AG09309 (cell line): ENCODE results near the gene FBLN1.
A peak's percentile ranks its signal among the peaks of the same experiment; 100 is the strongest.
"Not testable (repeated sequence)": the region's sequence is repeated elsewhere in the genome, so short reads cannot be mapped to it uniquely, and the experiment has no call there.

Source experiments
- DNase-seq: peaks from one replicate; pipeline ENCODE4 v3.0.0-alpha.2; 2010; ENCODE audit warnings: low read depth
- H3K4me3 ChIP-seq: 2 replicates; pipeline ENCODE4 v1.5.1; 2011; ENCODE audit warnings: mild to moderate bottlenecking, low read depth, low read length, moderate library complexity; ENCODE audit not compliant: control insufficient read depth
- TF ChIP-seq, protein P1 (sequence below): IDR thresholded peaks from 2 replicates; pipeline ENCODE4 v1.5.1; 2011; ENCODE audit warnings: mild to moderate bottlenecking, low read depth, low read length, inconsistent platforms; ENCODE audit not compliant: insufficient read depth, control insufficient read depth; ENCODE audit errors: missing control alignments

FBLN1 gene

DNA sequence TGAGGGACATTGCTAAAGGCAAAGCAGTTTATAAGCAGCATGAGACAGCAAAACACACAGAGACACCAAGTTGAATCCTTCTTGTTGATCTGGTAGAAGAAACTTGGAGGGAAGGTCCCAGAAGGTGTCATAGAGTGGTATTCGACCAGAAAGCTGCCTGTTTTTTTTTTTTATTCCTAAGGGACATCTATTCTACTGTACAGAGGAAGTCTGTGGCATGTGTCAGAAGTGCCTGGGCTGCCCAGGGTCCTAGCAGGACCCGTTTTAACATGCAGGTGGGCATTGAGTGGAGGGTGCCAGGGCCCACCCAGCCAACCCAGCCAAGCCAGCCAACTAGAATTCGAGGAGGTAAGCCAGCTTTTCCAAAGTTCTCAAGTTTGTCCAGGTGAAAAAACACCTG lies 100.9 kb downstream of the FBLN1 start:
- no peak for DNase-seq

DNA sequence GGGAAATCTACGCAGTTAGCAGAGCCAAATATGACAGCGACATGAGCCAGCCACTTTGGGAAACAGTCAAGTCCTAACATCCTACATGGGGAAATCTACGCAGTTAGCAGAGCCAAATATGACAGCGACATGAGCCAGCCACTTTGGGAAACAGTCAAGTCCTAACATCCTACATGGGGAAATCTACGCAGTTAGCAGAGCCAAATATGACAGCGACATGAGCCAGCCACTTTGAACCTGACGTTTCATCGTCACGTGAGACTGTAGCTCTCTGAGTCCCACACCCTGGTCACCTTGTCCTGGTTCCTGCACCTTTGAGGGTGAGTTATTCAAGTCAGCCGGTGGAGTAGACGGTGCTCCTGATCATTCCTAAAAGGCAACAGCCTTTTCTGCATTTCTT lies 105.4 kb downstream of the FBLN1 start:
- H3K4me3 ChIP-seq, DNase-seq: not testable (repeated sequence)

More for the DNA sequence above, 100.9 kb downstream of the FBLN1 start:
- no peak overlapping the region for H3K4me3 ChIP-seq
- TF ChIP-seq, protein P1, sequence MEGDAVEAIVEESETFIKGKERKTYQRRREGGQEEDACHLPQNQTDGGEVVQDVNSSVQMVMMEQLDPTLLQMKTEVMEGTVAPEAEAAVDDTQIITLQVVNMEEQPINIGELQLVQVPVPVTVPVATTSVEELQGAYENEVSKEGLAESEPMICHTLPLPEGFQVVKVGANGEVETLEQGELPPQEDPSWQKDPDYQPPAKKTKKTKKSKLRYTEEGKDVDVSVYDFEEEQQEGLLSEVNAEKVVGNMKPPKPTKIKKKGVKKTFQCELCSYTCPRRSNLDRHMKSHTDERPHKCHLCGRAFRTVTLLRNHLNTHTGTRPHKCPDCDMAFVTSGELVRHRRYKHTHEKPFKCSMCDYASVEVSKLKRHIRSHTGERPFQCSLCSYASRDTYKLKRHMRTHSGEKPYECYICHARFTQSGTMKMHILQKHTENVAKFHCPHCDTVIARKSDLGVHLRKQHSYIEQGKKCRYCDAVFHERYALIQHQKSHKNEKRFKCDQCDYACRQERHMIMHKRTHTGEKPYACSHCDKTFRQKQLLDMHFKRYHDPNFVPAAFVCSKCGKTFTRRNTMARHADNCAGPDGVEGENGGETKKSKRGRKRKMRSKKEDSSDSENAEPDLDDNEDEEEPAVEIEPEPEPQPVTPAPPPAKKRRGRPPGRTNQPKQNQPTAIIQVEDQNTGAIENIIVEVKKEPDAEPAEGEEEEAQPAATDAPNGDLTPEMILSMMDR: no peak

DNA sequence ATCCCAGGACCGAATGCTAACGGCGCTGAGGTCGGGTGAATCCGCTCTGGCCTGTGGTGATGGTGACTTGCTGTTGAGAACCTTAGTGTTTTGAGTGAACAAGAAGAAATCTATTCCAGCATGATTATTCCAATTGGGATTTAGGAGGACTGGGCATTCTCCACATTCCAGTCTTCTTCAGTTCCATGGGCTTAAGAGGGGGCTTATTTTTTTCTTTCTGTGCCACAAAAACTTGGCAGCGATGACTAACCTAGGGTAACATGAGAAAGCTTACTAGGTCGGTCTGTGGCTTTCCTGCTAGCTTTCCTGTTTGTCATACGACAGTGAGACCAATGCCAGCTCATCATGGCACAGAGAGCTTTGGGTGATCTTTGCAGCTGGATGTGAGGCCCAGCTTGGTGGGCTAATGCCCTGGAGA lies 106.1 kb downstream of the FBLN1 start:
- DNase-seq: peak; percentile 66
- no peak overlapping the region for H3K4me3 ChIP-seq
- TF ChIP-seq, protein P1: no peak

DNA sequence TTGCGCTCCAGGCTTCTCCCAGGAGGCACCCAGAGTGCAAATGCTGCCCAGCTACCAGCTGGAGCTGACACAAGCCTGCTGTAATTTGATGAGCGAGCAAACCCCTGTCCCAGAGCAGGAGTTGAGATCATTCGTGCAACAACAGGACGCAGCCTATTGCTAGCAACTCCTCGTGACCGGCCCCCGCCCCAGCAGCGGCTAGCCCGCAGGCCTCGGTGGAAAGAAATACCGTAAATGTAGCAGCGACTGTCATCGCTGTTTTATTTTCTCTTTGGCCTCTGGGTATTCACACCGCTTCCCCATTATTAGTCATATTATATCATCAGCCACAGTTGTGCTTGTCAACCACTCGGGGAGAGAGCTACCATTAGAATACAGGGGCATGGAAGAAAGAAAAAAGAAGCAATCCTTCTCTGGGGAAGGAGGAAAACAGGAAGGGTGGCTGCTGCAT lies 109.8 kb downstream of the FBLN1 start:
- peak; percentile 55 for DNase-seq
- H3K4me3 ChIP-seq: peak overlapping the region; percentile 25
- TF ChIP-seq, protein P1: no peak

- H3K4me3 ChIP-seq: peak overlapping the region; percentile 25
- DNase-seq: no peak
- TF ChIP-seq, protein P1: no peak
These were observed 110.3 kb downstream of the FBLN1 start for GRCh38 chr22:45612940-45613339.

- no peak overlapping the region for H3K4me3 ChIP-seq
- DNase-seq: no peak
- TF ChIP-seq, protein P1: no peak
These were observed 112.7 kb downstream of the FBLN1 start for GRCh38 chr22:45615364-45615763.

- DNase-seq: no peak
- no peak overlapping the region for H3K4me3 ChIP-seq
- TF ChIP-seq, protein P1: no peak
These were observed 113.7 kb downstream of the FBLN1 start for GRCh38 chr22:45616432-45616831.
